Trophoblast cell (in vitro differentiated cells and primary cell): ENCODE data around the gene PPP6R2.

ENCODE experiments used
- DNase-seq, 2 donors: peaks; one replicate each; pipeline ENCODE4 v3.0.0-alpha.2; 2016
- H2AFZ ChIP-seq: 2 replicates; pipeline ENCODE4 v1.6.1; 2013; ENCODE audit warnings: low read length, moderate library complexity, mild to moderate bottlenecking; ENCODE audit not compliant: insufficient read depth, poor library complexity
- H2AK5ac ChIP-seq: 2 replicates; pipeline ENCODE4 v1.6.1; 2013; ENCODE audit warnings: mild to moderate bottlenecking, low read length
- H2BK120ac ChIP-seq: 2 replicates; pipeline ENCODE4 v1.6.1; 2013; ENCODE audit warnings: low read length, mild to moderate bottlenecking, moderate library complexity; ENCODE audit not compliant: insufficient read depth, poor library complexity
- H2BK12ac ChIP-seq: 2 replicates; pipeline ENCODE4 v1.6.1; 2013; ENCODE audit warnings: mild to moderate bottlenecking, low read length, moderate library complexity
- H2BK5ac ChIP-seq: 2 replicates; pipeline ENCODE4 v1.6.1; 2013; ENCODE audit warnings: low read length, low read depth, moderate library complexity, mild to moderate bottlenecking; ENCODE audit not compliant: poor library complexity
- H3K14ac ChIP-seq: 2 replicates; pipeline ENCODE4 v1.6.1; 2013; ENCODE audit warnings: mild to moderate bottlenecking, low read length
- H3K18ac ChIP-seq: 2 replicates; pipeline ENCODE4 v1.6.1; 2013; ENCODE audit warnings: mild to moderate bottlenecking, low read length
- H3K23ac ChIP-seq: 2 replicates; pipeline ENCODE4 v1.6.1; 2013; ENCODE audit warnings: low read length
- H3K27ac ChIP-seq: 2 replicates; pipeline ENCODE4 v1.5.1; 2013; ENCODE audit warnings: low read depth, mild to moderate bottlenecking, inconsistent platforms, low read length, moderate library complexity
- H3K27me3 ChIP-seq: 2 replicates; pipeline ENCODE4 v1.6.1; 2013; ENCODE audit warnings: inconsistent platforms, mild to moderate bottlenecking, low read length, moderate library complexity; ENCODE audit not compliant: insufficient read depth
- H3K36me3 ChIP-seq, 2 experiments: 1 replicate in 1 of 2; 2 replicates in 1 of 2; pipeline ENCODE4 v1.6.1; 2013; ENCODE audit warnings: low read length in 2 of 2, mild to moderate bottlenecking in 2 of 2, moderate library complexity in 1 of 2; ENCODE audit not compliant: insufficient read depth in 2 of 2, control insufficient read depth in 1 of 2
- H3K4ac ChIP-seq: 2 replicates; pipeline ENCODE4 v1.6.1; 2013; ENCODE audit warnings: low read depth, mild to moderate bottlenecking, low read length, moderate library complexity
- H3K4me1 ChIP-seq, 2 experiments: 1 replicate in 1 of 2; 2 replicates in 1 of 2; pipeline ENCODE4 v1.6.1; 2013; ENCODE audit warnings: low read length in 2 of 2, mild to moderate bottlenecking in 2 of 2, moderate library complexity in 1 of 2; ENCODE audit not compliant: insufficient read depth in 2 of 2, control insufficient read depth in 1 of 2
- H3K4me2 ChIP-seq: 2 replicates; pipeline ENCODE4 v1.6.1; 2013; ENCODE audit warnings: inconsistent platforms, mild to moderate bottlenecking, low read length, moderate library complexity
- H3K4me3 ChIP-seq: 2 replicates; pipeline ENCODE4 v1.5.1; 2013; ENCODE audit warnings: mild to moderate bottlenecking, low read depth, low read length, inconsistent platforms
- H3K79me1 ChIP-seq: one replicate; pipeline ENCODE4 v1.6.1; 2013; ENCODE audit warnings: low read length
- H3K79me2 ChIP-seq: 2 replicates; pipeline ENCODE4 v1.6.1; 2013; ENCODE audit warnings: low read length, mild to moderate bottlenecking; ENCODE audit not compliant: control insufficient read depth, insufficient read depth, poor library complexity
- H3K9ac ChIP-seq: 2 replicates; pipeline ENCODE4 v1.6.1; 2013; ENCODE audit warnings: mild to moderate bottlenecking, low read length
- H3K9me3 ChIP-seq: 2 replicates; pipeline ENCODE4 v1.6.1; 2013; ENCODE audit warnings: low read depth, mild to moderate bottlenecking, control low read depth, inconsistent platforms, low read length; ENCODE audit not compliant: insufficient read depth
- H4K12ac ChIP-seq: 2 replicates; pipeline ENCODE4 v1.6.1; 2013; ENCODE audit warnings: low read depth, mild to moderate bottlenecking, low read length, moderate library complexity
- H4K8ac ChIP-seq: 2 replicates; pipeline ENCODE4 v1.6.1; 2013; ENCODE audit warnings: low read depth, mild to moderate bottlenecking, low read length, moderate library complexity
- H4K91ac ChIP-seq: one replicate; pipeline ENCODE4 v1.6.1; 2013; ENCODE audit warnings: low read depth, mild to moderate bottlenecking, low read length, moderate library complexity
- WGBS: extraction: QIAGEN DNeasy Blood & Tissue Kit; methylation state at CpG from one replicate; pipeline ENCODE4 v1.1.7; 2013; ENCODE audit warnings: missing lambda C conversion rate; ENCODE audit not compliant: insufficient read length, insufficient coverage; ENCODE audit errors: extremely low coverage; 5-methylcytosine and 5-hydroxymethylcytosine counted together

Gene PPP6R2

DNA sequence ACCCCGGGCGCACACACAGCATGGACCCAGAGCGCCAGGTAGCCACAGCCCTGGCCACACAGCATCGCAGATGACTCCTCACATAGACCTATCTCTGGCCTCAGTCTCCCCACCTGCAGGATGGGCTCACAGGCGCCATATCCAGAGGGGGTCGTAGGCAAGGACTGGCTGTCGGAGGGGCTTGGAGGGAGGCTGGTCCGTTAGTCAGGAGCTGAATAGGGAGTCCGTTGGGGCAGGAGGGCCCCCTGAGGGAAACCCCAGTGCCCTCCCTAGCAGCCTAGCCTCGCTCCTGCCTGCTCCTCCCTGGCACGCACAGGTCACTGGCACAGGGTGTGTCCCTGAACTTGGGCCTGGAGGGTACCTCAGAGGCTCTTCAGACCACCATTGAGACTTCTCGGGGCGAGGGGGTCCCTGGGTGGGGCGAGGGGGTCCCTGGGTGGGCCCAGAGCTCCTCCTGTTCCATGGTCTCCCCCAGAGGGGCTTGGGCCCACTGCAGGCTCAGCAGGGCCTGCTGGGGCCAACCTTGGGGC lies 37.7 kb upstream of the PPP6R2 start:
- Histone ChIP-seq H3K9me3 (no peaks in the 10 kb centered on the region), H2AFZ (no peak overlapping the region), H3K79me2 (peaks cover 14% of the 10 kb centered on the region), H3K4me1 (peaks cover 39 to 43% of the 10 kb centered on the region in 2 experiments), H3K14ac (peak overlapping the region; percentile 65), H2BK5ac (peak overlapping the region; percentile 3), H3K27me3 (no peaks in the 10 kb centered on the region), H4K91ac (peak overlapping the region; percentile 90), H3K9ac (no peak overlapping the region), H4K8ac (peak overlapping the region; percentile 52), H2BK120ac (no peak overlapping the region), H3K18ac (peak overlapping the region; percentile 4), H2AK5ac (peak overlapping the region; percentile 26), H3K4me2 (peak overlapping the region; percentile 91), H3K23ac (no peak overlapping the region), H3K79me1 (peaks cover 32% of the 10 kb centered on the region), H3K4me3 (no peak overlapping the region), H2BK12ac (peak overlapping the region; percentile 3), H3K4ac (peak overlapping the region; percentile 66), H3K27ac (no peak overlapping the region), H4K12ac (no peak overlapping the region), H3K36me3 (peaks cover 6% of the 10 kb centered on the region in 2 experiments)
- no peak for DNase-seq
- no CpG with 5 or more reads among the region's 14 CpGs for WGBS

DNA sequence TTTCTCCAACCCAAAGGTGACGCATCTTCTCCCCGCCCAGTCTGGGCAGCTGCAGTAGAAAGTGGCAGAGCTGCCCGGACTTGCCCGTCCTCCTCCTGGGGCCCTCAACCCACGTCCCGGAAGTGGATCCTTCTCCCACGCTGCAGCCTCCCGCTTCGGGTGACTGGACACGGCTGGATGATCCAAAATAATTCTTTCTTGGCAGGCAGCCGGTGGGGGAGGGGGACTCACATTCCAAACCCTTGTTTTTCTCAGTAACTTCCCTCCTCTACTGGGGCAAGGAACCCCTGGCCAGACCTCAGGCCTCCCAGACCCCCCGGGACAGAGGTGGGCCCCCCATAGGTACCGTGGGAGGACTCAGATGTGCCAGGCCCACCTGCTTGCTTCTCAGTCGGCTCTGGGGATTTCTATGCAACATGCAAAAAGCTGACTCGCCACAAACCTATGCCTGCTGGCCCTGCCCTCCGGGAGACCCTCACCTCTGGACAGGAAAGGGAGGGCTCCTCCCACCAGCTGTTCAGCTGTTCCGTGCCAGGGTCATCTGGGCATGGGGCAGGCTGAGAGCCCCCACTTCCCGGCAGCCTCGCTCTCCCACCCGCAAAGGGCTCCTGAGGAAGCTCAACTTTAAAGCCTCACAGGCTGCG lies 37.1 kb upstream of the PPP6R2 start:
- peaks cover 32% of the 10 kb centered on the region for H3K79me1 ChIP-seq
- no peaks in the 10 kb centered on the region for H3K27me3 ChIP-seq
- H2AK5ac ChIP-seq, result peak overlapping the region; percentile 83
- no peaks in the 10 kb centered on the region for H3K9me3 ChIP-seq
- peak overlapping the region; percentile 28 for H3K27ac ChIP-seq
- peak overlapping the region; percentile 74 for H2BK120ac ChIP-seq
- peak overlapping the region; percentile 91 for H3K4me2 ChIP-seq
- peaks cover 14% of the 10 kb centered on the region for H3K79me2 ChIP-seq
- peak overlapping the region; percentile 56 for H2AFZ ChIP-seq
- no CpG with 5 or more reads among the region's 21 CpGs for WGBS
- H3K18ac ChIP-seq, result peak overlapping the region; percentile 88
- peaks cover 36 to 39% of the 10 kb centered on the region in 2 experiments for H3K4me1 ChIP-seq
- peak overlapping the region; percentile 91 for H3K4me3 ChIP-seq
- H2BK12ac ChIP-seq, result peak overlapping the region; percentile 71
- no peak overlapping the region for H4K12ac ChIP-seq
- no peak overlapping the region for H3K23ac ChIP-seq
- H2BK5ac ChIP-seq, result peak overlapping the region; percentile 3
- H4K91ac ChIP-seq, result peak overlapping the region; percentile 90
- peak; percentile 89 to 90 for DNase-seq
- H3K9ac ChIP-seq, result peak overlapping the region; percentile 10
- peaks cover 2 to 6% of the 10 kb centered on the region in 2 experiments for H3K36me3 ChIP-seq
- H3K4ac ChIP-seq, result peak overlapping the region; percentile 66
- H3K14ac ChIP-seq, result peak overlapping the region; percentile 65
- H4K8ac ChIP-seq, result peak overlapping the region; percentile 83

DNA sequence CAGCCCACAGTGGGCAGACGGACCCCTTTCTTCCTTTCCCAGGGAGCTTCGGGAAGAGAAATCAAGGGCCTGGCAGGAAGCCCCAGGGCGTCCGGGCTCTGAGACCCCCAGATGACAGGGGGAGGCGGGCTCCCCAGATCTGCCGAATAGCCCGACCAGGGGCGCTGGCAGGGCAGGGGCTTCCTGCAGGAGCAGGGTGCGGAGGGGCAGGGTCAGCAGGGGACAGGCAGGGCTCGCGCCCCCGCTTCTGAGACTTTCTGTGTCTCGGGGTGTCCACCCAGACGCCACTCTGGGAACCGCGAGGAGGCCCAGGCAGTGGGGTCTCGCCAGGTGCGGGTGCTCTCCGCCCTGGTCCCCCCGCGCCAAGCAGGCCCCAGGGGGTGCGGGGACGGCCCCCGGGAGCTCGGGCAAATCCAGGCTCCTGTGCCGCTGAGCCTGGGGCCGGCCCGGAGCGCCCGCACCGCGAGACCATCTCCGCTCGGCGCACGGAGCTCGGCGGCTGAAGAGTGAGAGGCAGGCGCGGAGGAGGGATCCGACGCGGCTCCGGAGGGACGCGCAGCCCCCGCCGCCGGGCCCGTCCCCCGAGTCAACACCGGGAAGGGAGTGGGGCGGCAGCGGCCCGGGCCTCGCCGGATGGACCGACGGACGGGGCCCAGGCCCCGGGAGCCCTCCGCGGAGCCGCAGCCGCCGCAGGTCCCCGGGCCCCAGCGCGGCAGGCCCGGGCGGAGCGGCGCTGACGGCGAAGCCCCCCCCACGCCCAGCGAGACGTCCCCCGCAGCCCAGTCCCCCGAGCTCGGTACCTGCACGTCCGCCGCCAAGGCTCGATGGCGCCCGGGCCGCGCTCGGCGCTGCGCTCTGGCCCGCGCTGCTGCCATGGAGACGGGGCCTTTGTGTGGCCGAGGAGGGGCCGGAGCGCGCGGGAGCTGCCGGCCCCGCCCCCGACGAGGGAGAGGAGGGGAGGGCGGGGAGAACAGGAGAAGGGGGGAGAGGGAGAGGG lies 36.1 kb upstream of the PPP6R2 start, which contains the start of gene PLXNB2:
PLXNB2 (minus strand) TSS at position 894 of the 997 bp plus-strand sequence. CDS start 17,062 bp downstream, outside the sequence.
- Histone ChIP-seq H3K4ac (peak within 1 kb of the TSS; percentile 83), H3K14ac (peak within 1 kb of the TSS; percentile 95), H2AFZ (peak within 1 kb of the TSS; percentile 68), H2AK5ac (peak within 1 kb of the TSS; percentile 76), H3K4me1 (peaks cover 36 to 39% of the 10 kb centered on the region in 2 experiments), H3K27me3 (no peaks in the 10 kb centered on the region), H3K79me1 (peaks cover 32% of the 10 kb centered on the region), H4K12ac (peak within 1 kb of the TSS; percentile 58), H3K27ac (no peak within 1 kb of the TSS), H3K18ac (peak within 1 kb of the TSS; percentile 94), H3K4me3 (peak within 1 kb of the TSS; percentile 91), H2BK12ac (peak within 1 kb of the TSS; percentile 20), H4K8ac (peak within 1 kb of the TSS; percentile 70), H2BK5ac (peak within 1 kb of the TSS; percentile 43), H2BK120ac (peak within 1 kb of the TSS; percentile 83), H3K79me2 (peaks cover 14% of the 10 kb centered on the region), H3K9me3 (no peaks in the 10 kb centered on the region), H3K4me2 (peak within 1 kb of the TSS; percentile 91), H3K36me3 (peaks cover 0 to 5% of the 10 kb centered on the region in 2 experiments), H4K91ac (peak within 1 kb of the TSS; percentile 90), H3K23ac (no peak within 1 kb of the TSS), H3K9ac (peak within 1 kb of the TSS; percentile 85)
- no CpG with 5 or more reads among the region's 105 CpGs for WGBS
- peak; percentile 68 to 82 for DNase-seq
